SU-DHL-6 (cell line): ENCODE measurements around the gene IGFBP4.
"Not testable (repeated sequence)": the region's sequence is repeated elsewhere in the genome, so short reads cannot be mapped to it uniquely, and the experiment has no call there.

Source experiments
- H2AFZ ChIP-seq: fragments of 200-600 bp; sonication (generic); 2 replicates; pipeline ENCODE4 v1.6.1; 2014; ENCODE audit warnings: low read depth, mild to moderate bottlenecking, moderate library complexity, mixed read lengths, antibody characterized with exemption, low read length; ENCODE audit not compliant: severe bottlenecking
- H3F3A ChIP-seq: fragments of 200-600 bp; shearing (Covaris generic); 2 replicates; pipeline ENCODE4 v1.6.0; 2016; ENCODE audit warnings: antibody characterized with exemption, mild to moderate bottlenecking; ENCODE audit not compliant: insufficient read depth
- H3K27ac ChIP-seq: fragments of 200-600 bp; sonication (generic); 2 replicates; pipeline ENCODE4 v1.5.1; 2016; ENCODE audit warnings: low read depth, mild to moderate bottlenecking, low read length, moderate library complexity, mixed read lengths
- H3K27me3 ChIP-seq: fragments of 200-600 bp; sonication (generic), shearing (Covaris generic); 2 replicates; pipeline ENCODE4 v1.6.0; 2014; ENCODE audit warnings: mild to moderate bottlenecking, low read length
- H3K36me3 ChIP-seq: fragments of 200-600 bp; sonication (generic); 2 replicates; pipeline ENCODE4 v1.6.1; 2014; ENCODE audit warnings: mild to moderate bottlenecking, low read length, mixed read lengths
- H3K4me2 ChIP-seq: fragments of 300-600, 200-600 bp; shearing (Covaris generic), sonication (generic); 2 replicates; pipeline ENCODE4 v1.6.0; 2014; ENCODE audit warnings: low read length, low read depth, mild to moderate bottlenecking; ENCODE audit not compliant: poor library complexity, severe bottlenecking
- H3K4me3 ChIP-seq: fragments of 200-600 bp; sonication (generic); 2 replicates; pipeline ENCODE4 v1.5.1; 2014; ENCODE audit warnings: antibody characterized with exemption, low read length, mild to moderate bottlenecking, mixed read lengths; ENCODE audit not compliant: insufficient read depth, poor library complexity, severe bottlenecking
- H3K79me2 ChIP-seq: fragments of 200-600 bp; sonication (generic); 2 replicates; pipeline ENCODE4 v1.6.1; 2014; ENCODE audit warnings: mild to moderate bottlenecking, low read length, moderate library complexity; ENCODE audit not compliant: insufficient read depth
- H3K9ac ChIP-seq: fragments of 200-600 bp; sonication (generic); 2 replicates; pipeline ENCODE4 v1.7.0; 2014; ENCODE audit warnings: mild to moderate bottlenecking, low read length
- H3K9me2 ChIP-seq: fragments of 200-600 bp; sonication (generic); replicated peaks from 2 replicates; pipeline ENCODE4 v1.6.1; 2014; ENCODE audit warnings: low read length; ENCODE audit not compliant: insufficient read depth
- H3K9me3 ChIP-seq: fragments of 200-600 bp; sonication (generic); 2 replicates; pipeline ENCODE4 v1.6.1; 2014; ENCODE audit warnings: low read length, mixed read lengths; ENCODE audit not compliant: insufficient read depth
- H4K20me1 ChIP-seq: fragments of 200-600 bp; sonication (generic); 2 replicates; pipeline ENCODE4 v1.6.1; 2014; ENCODE audit warnings: low read depth, mild to moderate bottlenecking, antibody characterized with exemption, low read length, moderate library complexity, mixed read lengths
- CTCF ChIP-seq: fragments of 200-600 bp; sonication (generic); IDR thresholded peaks from one replicate; pipeline ENCODE4 v1.5.1; 2017; ENCODE audit warnings: antibody characterized with exemption, mild to moderate bottlenecking, low read length, moderate library complexity; ENCODE audit not compliant: insufficient read depth, poor library complexity, severe bottlenecking
- EZH2phosphoT487 ChIP-seq: fragments of 200-600 bp; sonication (generic), shearing (Covaris generic); conservative IDR thresholded peaks from 2 replicates; pipeline ENCODE4 v1.6.1; 2018; ENCODE audit warnings: mild to moderate bottlenecking, antibody characterized with exemption, low read length, moderate library complexity, mixed read lengths

IGFBP4 gene

DNA sequence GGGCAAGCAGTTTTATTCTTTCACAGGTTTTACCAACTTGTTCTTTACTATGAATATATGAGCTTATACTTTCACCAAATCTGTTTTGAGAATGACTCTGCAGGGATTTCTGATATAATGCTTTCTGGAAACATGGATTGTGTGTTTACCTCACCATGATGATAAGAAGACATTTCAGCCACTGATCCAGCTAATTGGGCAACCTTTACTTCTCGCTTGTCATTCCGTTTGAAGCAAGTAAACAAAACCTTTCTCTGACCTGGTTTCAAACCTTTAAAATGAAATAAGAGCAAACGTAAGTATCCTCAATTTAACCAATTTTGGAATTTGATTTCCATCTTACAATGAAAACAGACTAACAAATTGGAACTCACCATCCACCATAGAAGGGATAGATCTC lies 39.2 kb upstream of the IGFBP4 start:
- Histone ChIP-seq H3K4me3 (no peak overlapping the region), H3F3A (peaks cover 67% of the 10 kb centered on the region)

GRCh38 chr17:40407460-40407859 lies 35.8 kb upstream of the IGFBP4 start:
- H3F3A ChIP-seq, result peaks cover 43% of the 10 kb centered on the region
- H3K9me2 ChIP-seq, result no peaks in the 10 kb centered on the region
- peaks cover 77% of the 10 kb centered on the region for H3K36me3 ChIP-seq
- H4K20me1 ChIP-seq, result 0 out of 2 replicates have a peak, but pooled peaks cover 7% of the 10 kb centered on the region
- no peak overlapping the region for H2AFZ ChIP-seq
- no peaks in the 10 kb centered on the region for H3K9me3 ChIP-seq
- H3K9ac ChIP-seq, result no peak overlapping the region
- H3K27ac ChIP-seq, result no peak overlapping the region
- H3K27me3 ChIP-seq, result no peaks in the 10 kb centered on the region
- peaks cover 16% of the 10 kb centered on the region for H3K79me2 ChIP-seq
- no peak overlapping the region for H3K4me3 ChIP-seq
- H3K4me2 ChIP-seq, result no peak overlapping the region
- no peak for TF ChIP-seq CTCF
- TF ChIP-seq EZH2phosphoT487, result no peak

More for the DNA sequence above, 39.2 kb upstream of the IGFBP4 start:
- Histone ChIP-seq H3K9me2 (no peaks in the 10 kb centered on the region), H3K36me3 (peaks cover 82% of the 10 kb centered on the region), H3K27me3 (no peaks in the 10 kb centered on the region), H2AFZ (no peak overlapping the region), H3K27ac (no peak overlapping the region), H3K9me3 (no peaks in the 10 kb centered on the region), H3K79me2 (peaks cover 5% of the 10 kb centered on the region), H3K4me2 (no peak overlapping the region), H4K20me1 (0 out of 2 replicates have a peak, but pooled peaks cover 4% of the 10 kb centered on the region), H3K9ac (no peak overlapping the region)
- no peak for TF ChIP-seq CTCF
- TF ChIP-seq EZH2phosphoT487, result no peak

- H3K27ac ChIP-seq, H3K9me3 ChIP-seq, H3K4me3 ChIP-seq, H3K9ac ChIP-seq, H3K9me2 ChIP-seq, H3K4me2 ChIP-seq, H2AFZ ChIP-seq, H3K27me3 ChIP-seq: not testable (repeated sequence)
- H3F3A ChIP-seq, result peaks cover 31% of the 10 kb centered on the region; the same call in 1 of the 2 replicates
- 0 out of 2 replicates have a peak, but pooled peaks cover 14% of the 10 kb centered on the region for H4K20me1 ChIP-seq
- peaks cover 72% of the 10 kb centered on the region for H3K36me3 ChIP-seq
- peaks cover 31% of the 10 kb centered on the region for H3K79me2 ChIP-seq
These were observed 33.7 kb upstream of the IGFBP4 start for GRCh38 chr17:40409540-40409939.

DNA sequence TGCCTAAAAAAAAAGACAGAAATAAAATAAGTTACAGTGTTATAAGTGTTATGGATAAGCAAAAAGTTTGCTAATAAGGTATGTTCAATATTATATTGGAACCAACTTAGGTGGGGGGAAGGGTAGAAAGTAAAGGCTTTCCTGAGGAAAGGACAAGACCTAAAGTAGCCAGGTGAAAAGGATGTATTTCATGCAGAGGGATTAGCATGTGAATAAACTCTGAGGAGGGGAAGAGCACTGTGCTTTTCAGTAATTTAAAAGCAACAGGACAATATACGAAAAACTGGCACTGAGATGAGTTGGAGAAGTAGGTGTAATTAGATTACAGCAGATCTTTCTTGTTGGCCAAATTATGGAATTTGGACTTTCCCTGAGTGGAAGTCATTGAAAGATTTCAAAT lies 33.2 kb upstream of the IGFBP4 start:
- Histone ChIP-seq H3K36me3 (peaks cover 70% of the 10 kb centered on the region), H3K4me2 (no peak overlapping the region), H3F3A (peaks cover 27% of the 10 kb centered on the region; the same call in 1 of the 2 replicates), H3K79me2 (peaks cover 32% of the 10 kb centered on the region), H4K20me1 (0 out of 2 replicates have a peak, but pooled peaks cover 14% of the 10 kb centered on the region), H2AFZ (no peak overlapping the region), H3K27me3 (no peaks in the 10 kb centered on the region), H3K9ac (no peak overlapping the region), H3K27ac (no peak overlapping the region), H3K4me3 (no peak overlapping the region), H3K9me3 (no peaks in the 10 kb centered on the region), H3K9me2 (no peaks in the 10 kb centered on the region)
- TF ChIP-seq EZH2phosphoT487 (no peak), CTCF (no peak)
